Hematopoietic multipotent progenitor cell (in vitro differentiated cells): Measurements from ENCODE around the gene AASDH. TPM values are rescaled to one million over a fixed set of nuclear protein-coding genes. Genes with fewer than 3 reads are reported as not detected.
"Not testable (repeated sequence)": the region's sequence is repeated elsewhere in the genome, so short reads cannot be mapped to it uniquely, and the experiment has no call there.

Experiments used
- DNase-seq, 3 donors: peaks; one replicate each; pipeline ENCODE4 v3.0.0-alpha.2; 2011 to 2015; ENCODE audit warnings: low read depth in 2 of 3, low spot score in 2 of 3
- total RNA-seq: library from RNA; depleted of rRNA; stranded (reverse); fragments of >200 nt; gene quantifications from one replicate; pipeline ENCODE4 v1.2.3, GENCODE V29; 2012

The AASDH gene
- total RNA-seq, 1 donor, result 9.2 TPM

GRCh38 chr4:56406151-56406550 is 18.9 kb upstream of the AASDH start:
- DNase-seq, result no peak

- DNase-seq, result no peak
Observed at GRCh38 chr4:56405016-56405415, 17.7 kb upstream of the AASDH start.

- no peak for DNase-seq
Observed at GRCh38 chr4:56400560-56400959, 13.3 kb upstream of the AASDH start.

GRCh38 chr4:56391270-56391669 is 4.0 kb upstream of the AASDH start:
- DNase-seq, result no peak

- DNase-seq, result no peak
Observed at GRCh38 chr4:56389558-56389957, 2.3 kb upstream of the AASDH start.

- DNase-seq, result no peak
Observed at GRCh38 chr4:56388306-56388705, 1.0 kb upstream of the AASDH start.

- no peak for DNase-seq
Observed at GRCh38 chr4:56386091-56386490, 1.2 kb downstream of the AASDH start.

- no peak for DNase-seq
Observed at GRCh38 chr4:56375458-56375857, 11.8 kb downstream of the AASDH start.

GRCh38 chr4:56374956-56375355 is 12.3 kb downstream of the AASDH start:
- no peak for DNase-seq

- no peak for DNase-seq
Observed at GRCh38 chr4:56372774-56373173, 14.5 kb downstream of the AASDH start.

GRCh38 chr4:56371426-56372220 is 15.7 kb downstream of the AASDH start:
- no peak for DNase-seq

GRCh38 chr4:56370377-56370776 is 16.9 kb downstream of the AASDH start:
- DNase-seq, result no peak

GRCh38 chr4:56362981-56363380 is 24.3 kb downstream of the AASDH start:
- DNase-seq, result not testable (repeated sequence)

- no peak for DNase-seq
Observed at GRCh38 chr4:56360071-56360470, 27.2 kb downstream of the AASDH start.

GRCh38 chr4:56356650-56357049 is 30.6 kb downstream of the AASDH start:
- no peak for DNase-seq

- no peak for DNase-seq
Observed at GRCh38 chr4:56348576-56348975, 38.7 kb downstream of the AASDH start.

GRCh38 chr4:56345458-56345857 is 41.8 kb downstream of the AASDH start:
- no peak for DNase-seq

- DNase-seq, result no peak
Observed at GRCh38 chr4:56342746-56343145, 44.5 kb downstream of the AASDH start.

GRCh38 chr4:56330691-56331090 is 56.6 kb downstream of the AASDH start:
- DNase-seq, result no peak

GRCh38 chr4:56326363-56326762 is 60.9 kb downstream of the AASDH start:
- DNase-seq, result no peak

GRCh38 chr4:56324011-56324610 is 63.2 kb downstream of the AASDH start:
- no peak for DNase-seq

- no peak for DNase-seq
Observed at GRCh38 chr4:56323327-56323726, 64.0 kb downstream of the AASDH start.
